Effector memory CD4-positive, alpha-beta T cell (primary cell): ENCODE measurements around the gene GALK1.
"Not testable (repeated sequence)": the region's sequence is repeated elsewhere in the genome, so short reads cannot be mapped to it uniquely, and the experiment has no call there.

Source experiments
- DNase-seq, 3 donors: peaks; one replicate each; pipeline ENCODE4 v3.0.0-alpha.2; 2020
- H3K27ac ChIP-seq: 2 replicates; pipeline ENCODE4 v1.7.0; 2013; ENCODE audit warnings: mild to moderate bottlenecking, low read length, moderate library complexity; ENCODE audit not compliant: insufficient read depth, poor library complexity, severe bottlenecking
- H3K27me3 ChIP-seq: replicated peaks from 2 replicates; pipeline ENCODE4 v1.7.0; 2013; ENCODE audit warnings: mild to moderate bottlenecking, low read length; ENCODE audit not compliant: insufficient read depth, control insufficient read depth, poor library complexity, severe bottlenecking
- H3K36me3 ChIP-seq: 2 replicates; pipeline ENCODE4 v1.7.0; 2013; ENCODE audit warnings: mild to moderate bottlenecking, low read length, moderate library complexity; ENCODE audit not compliant: control insufficient read depth, insufficient read depth
- H3K4me1 ChIP-seq: 2 replicates; pipeline ENCODE4 v1.7.0; 2013; ENCODE audit warnings: low read length, mild to moderate bottlenecking; ENCODE audit not compliant: control insufficient read depth, insufficient read depth, poor library complexity, severe bottlenecking
- H3K4me3 ChIP-seq: 2 replicates; pipeline ENCODE4 v1.7.0; 2013; ENCODE audit warnings: low read length, low read depth, mild to moderate bottlenecking; ENCODE audit not compliant: insufficient read depth, poor library complexity, severe bottlenecking
- H3K9me3 ChIP-seq: 2 replicates; pipeline ENCODE4 v1.7.0; 2013; ENCODE audit warnings: mild to moderate bottlenecking, low read length, moderate library complexity; ENCODE audit not compliant: control insufficient read depth
- total RNA-seq, 3 donors: gene quantifications; one replicate each; lab custom pipeline; 2026; lab: John Stamatoyannopoulos, UW

The GALK1 gene
- 5.9 to 7.6 (median 7.5) reads per million in 3 donors for total RNA-seq

GRCh38 chr17:75764711-75765421 lies at the start of gene GALK1:
Gene GALK1, minus strand, starts transcription at chr17:75765192. Its CDS starts 56 bp downstream, at chr17:75765136.
- peak; percentile 53 to 68 (median 55) for DNase-seq
- Histone ChIP-seq H3K9me3 (no peaks in the 10 kb centered on the region), H3K36me3 (no peaks in the 10 kb centered on the region), H3K27ac (peak within 1 kb of the TSS; percentile 55), H3K4me3 (peak within 1 kb of the TSS; percentile 86), H3K4me1 (peaks cover 11% of the 10 kb centered on the region), H3K27me3 (no peaks in the 10 kb centered on the region)

- H3K27me3 ChIP-seq = no peaks in the 10 kb centered on the region
- H3K4me1 ChIP-seq = no peaks in the 10 kb centered on the region
- H3K4me3 ChIP-seq = no peak overlapping the region
- H3K27ac ChIP-seq = no peak overlapping the region
- peaks cover 68% of the 10 kb centered on the region for H3K36me3 ChIP-seq
- H3K9me3 ChIP-seq = no peaks in the 10 kb centered on the region
- no peak for DNase-seq
Observed at GRCh38 chr17:75814021-75814395, 49.0 kb upstream of the GALK1 start.

GRCh38 chr17:75813081-75814020 lies 48.4 kb upstream of the GALK1 start:
- Histone ChIP-seq H3K27ac (no peak overlapping the region), H3K9me3 (no peaks in the 10 kb centered on the region), H3K4me3 (no peak overlapping the region), H3K36me3 (peaks cover 62% of the 10 kb centered on the region), H3K4me1 (no peaks in the 10 kb centered on the region), H3K27me3 (no peaks in the 10 kb centered on the region)
- DNase-seq = no peak

GRCh38 chr17:75812096-75813013 lies 47.4 kb upstream of the GALK1 start:
- Histone ChIP-seq H3K27ac (no peak overlapping the region), H3K27me3 (no peaks in the 10 kb centered on the region), H3K4me1 (no peaks in the 10 kb centered on the region), H3K4me3 (no peak overlapping the region), H3K36me3 (peaks cover 52% of the 10 kb centered on the region), H3K9me3 (no peaks in the 10 kb centered on the region)
- no peak for DNase-seq

- no peak overlapping the region for H3K4me3 ChIP-seq
- peaks cover 44% of the 10 kb centered on the region for H3K36me3 ChIP-seq
- H3K4me1 ChIP-seq = no peaks in the 10 kb centered on the region
- no peaks in the 10 kb centered on the region for H3K27me3 ChIP-seq
- DNase-seq = no peak
- no peaks in the 10 kb centered on the region for H3K9me3 ChIP-seq
- H3K27ac ChIP-seq = no peak overlapping the region
Observed at GRCh38 chr17:75811174-75811573, 46.2 kb upstream of the GALK1 start.

- H3K4me1 ChIP-seq, DNase-seq, H3K27ac ChIP-seq, H3K9me3 ChIP-seq, H3K27me3 ChIP-seq, H3K4me3 ChIP-seq: not testable (repeated sequence)
- H3K36me3 ChIP-seq = peaks cover 44% of the 10 kb centered on the region
Observed at GRCh38 chr17:75810756-75811155, 45.8 kb upstream of the GALK1 start.

- Histone ChIP-seq H3K36me3 (peaks cover 44% of the 10 kb centered on the region), H3K27ac (no peak overlapping the region), H3K27me3 (no peaks in the 10 kb centered on the region), H3K4me3 (no peak overlapping the region), H3K9me3 (no peaks in the 10 kb centered on the region), H3K4me1 (no peaks in the 10 kb centered on the region)
- DNase-seq = no peak
Observed at GRCh38 chr17:75810216-75810615, 45.2 kb upstream of the GALK1 start.

- Histone ChIP-seq H3K9me3 (no peaks in the 10 kb centered on the region), H3K27me3 (no peaks in the 10 kb centered on the region), H3K4me1 (no peaks in the 10 kb centered on the region), H3K27ac (no peak overlapping the region), H3K4me3 (no peak overlapping the region), H3K36me3 (peaks cover 41% of the 10 kb centered on the region)
- DNase-seq = no peak
Observed at GRCh38 chr17:75809631-75810111, 44.7 kb upstream of the GALK1 start.

GRCh38 chr17:75808905-75809621 lies 44.1 kb upstream of the GALK1 start:
- Histone ChIP-seq H3K27ac (no peak overlapping the region), H3K4me1 (no peaks in the 10 kb centered on the region), H3K36me3 (peaks cover 37% of the 10 kb centered on the region), H3K9me3 (no peaks in the 10 kb centered on the region), H3K27me3 (no peaks in the 10 kb centered on the region), H3K4me3 (no peak overlapping the region)
- DNase-seq = no peak
